Small intestine (tissue), 7 donors: ENCODE results near the gene DHX16. TPM values are rescaled to one million over a fixed set of nuclear protein-coding genes. Genes with fewer than 3 reads are reported as not detected.
A peak's percentile ranks its signal among the peaks of the same experiment; 100 is the strongest.

Source experiments
- DNase-seq, 2 donors: peaks; one replicate each; pipeline versions ENCODE4 v3.0.0 to v3.0.0-alpha.2; 2013
- FAIRE-seq: peaks from 2 replicates; lab custom pipeline; 2012; peaks lifted over from hg19 to GRCh38; lab: Jason Lieb, UNC
- H3K27ac ChIP-seq, 3 donors: one replicate each; pipeline ENCODE4 v1.5.1; 2013; ENCODE audit warnings: low read length in 2 of 3, mild to moderate bottlenecking in 2 of 3, control low read depth in 1 of 3, inconsistent platforms in 1 of 3, low read depth in 1 of 3, moderate library complexity in 1 of 3
- H3K27me3 ChIP-seq, 3 donors: one replicate each; pipeline ENCODE4 v1.6.1; 2013; ENCODE audit warnings: low read length in 3 of 3, inconsistent platforms in 1 of 3; ENCODE audit not compliant: control insufficient read depth in 3 of 3, insufficient read depth in 3 of 3
- H3K36me3 ChIP-seq, 3 donors: one replicate each; pipeline ENCODE4 v1.6.1; 2013; ENCODE audit warnings: low read length in 3 of 3, inconsistent platforms in 1 of 3, low read depth in 1 of 3, mild to moderate bottlenecking in 1 of 3, moderate library complexity in 1 of 3; ENCODE audit not compliant: control insufficient read depth in 3 of 3, insufficient read depth in 2 of 3
- H3K4me1 ChIP-seq, 3 donors: one replicate each; pipeline ENCODE4 v1.6.1; 2013; ENCODE audit warnings: low read length in 2 of 3, inconsistent platforms in 1 of 3, low read depth in 1 of 3, mild to moderate bottlenecking in 1 of 3, moderate library complexity in 1 of 3; ENCODE audit not compliant: control insufficient read depth in 3 of 3, insufficient read depth in 2 of 3
- H3K4me3 ChIP-seq, 3 donors: one replicate each; pipeline ENCODE4 v1.5.1; 2013; ENCODE audit warnings: low read length in 3 of 3, control low read depth in 1 of 3, inconsistent platforms in 1 of 3, low read depth in 1 of 3, mild to moderate bottlenecking in 1 of 3, moderate library complexity in 1 of 3
- H3K9me3 ChIP-seq, 2 donors: one replicate each; pipeline ENCODE4 v1.6.1; 2013; ENCODE audit warnings: low read depth in 1 of 2, low read length in 1 of 2; ENCODE audit not compliant: control insufficient read depth in 2 of 2, insufficient read depth in 1 of 2
- WGBS, 3 donors: extraction: QIAGEN DNeasy Blood & Tissue Kit; methylation state at CpG; one replicate each; pipeline ENCODE4 v1.1.7; 2013; 5-methylcytosine and 5-hydroxymethylcytosine counted together
- polyA plus RNA-seq, 4 donors: library from polyadenylated mRNA; stranded (reverse) in 3 of 4; unstranded in 1 of 4; fragments of 200-250 nt in 3 of 4; fragments of 120-200 nt in 1 of 4; gene quantifications; one replicate each; pipeline versions ENCODE4 v1.2.1 to v1.2.3, GENCODE V29; 2013
- donor health status: healthy with polysubstance abuse.
- donor health status: control.
- donor health status: control.
- donor health status: Bipolar disorder and iron deficiency.
- donor health status: healthy.

DHX16 gene
- polyA plus RNA-seq, 4 donors, result 27.5 to 82.5 (median 51.4) TPM

- peaks cover 0 to 26% (median 4%) of the 10 kb centered on the region in 3 donors for H3K4me1 ChIP-seq
These were observed 12.6 kb upstream of the DHX16 start for GRCh38 chr6:30685157-30686008.

GRCh38 chr6:30684386-30685156 is 11.8 kb upstream of the DHX16 start:
- peaks cover 0 to 18% (median 0%) of the 10 kb centered on the region in 3 donors for H3K27me3 ChIP-seq
- no peaks in the 10 kb centered on the region for H3K9me3 ChIP-seq
- H3K4me1 ChIP-seq, result peaks cover 0 to 26% (median 4%) of the 10 kb centered on the region in 3 donors
- FAIRE-seq (no peak), DNase-seq (peak in 1 of 2 donors; percentile 42)
- H3K36me3 ChIP-seq, result peaks cover 0 to 27% (median 0%) of the 10 kb centered on the region in 3 donors
- peak overlapping the region; percentile 61 to 85 (median 81) for H3K4me3 ChIP-seq
- WGBS, 3 donors, result 36 to 71% (median 52%) methylated on average over 13 to 21 of the region's 21 CpGs
- H3K27ac ChIP-seq, result peak overlapping the region; percentile 27 to 94 (median 52)

More at GRCh38 chr6:30685157-30686008, 12.6 kb upstream of the DHX16 start:
- DNase-seq (no peak), FAIRE-seq (no peak)
- Histone ChIP-seq H3K27me3 (peaks cover 0 to 18% (median 0%) of the 10 kb centered on the region in 3 donors), H3K9me3 (no peaks in the 10 kb centered on the region), H3K4me3 (peak overlapping the region; percentile 61 to 85 (median 81)), H3K36me3 (peaks cover 0 to 19% (median 0%) of the 10 kb centered on the region in 3 donors), H3K27ac (peak overlapping the region; percentile 39 to 89 (median 65))
- 41 to 74% (median 59%) methylated on average over 29 of the region's 29 CpGs for WGBS, 3 donors

GRCh38 chr6:30683980-30684338 is 11.2 kb upstream of the DHX16 start:
- Histone ChIP-seq H3K27me3 (peaks cover 0 to 18% (median 0%) of the 10 kb centered on the region in 3 donors), H3K9me3 (no peaks in the 10 kb centered on the region), H3K4me1 (peaks cover 0 to 28% (median 0%) of the 10 kb centered on the region in 3 donors), H3K4me3 (peak overlapping the region; percentile 37 to 81 (median 61)), H3K27ac (peak overlapping the region; percentile 5 to 94 (median 52)), H3K36me3 (peaks cover 0 to 27% (median 0%) of the 10 kb centered on the region in 3 donors)
- WGBS, 3 donors, result 28 to 68% (median 59%) methylated on average over 2 of the region's 2 CpGs
- DNase-seq (no peak), FAIRE-seq (no peak)

- Histone ChIP-seq H3K27me3 (peaks cover 0 to 18% (median 0%) of the 10 kb centered on the region in 3 donors), H3K9me3 (no peaks in the 10 kb centered on the region), H3K4me1 (peaks cover 0 to 28% (median 0%) of the 10 kb centered on the region in 3 donors), H3K36me3 (peaks cover 0 to 32% (median 0%) of the 10 kb centered on the region in 3 donors), H3K27ac (peak overlapping the region; percentile 36 to 94 (median 38)), H3K4me3 (peak overlapping the region; percentile 37 to 81 (median 61))
- no peak for FAIRE-seq
- DNase-seq, result no peak
- 21 to 58% (median 53%) methylated on average over 7 of the region's 7 CpGs for WGBS, 3 donors
These were observed 10.6 kb upstream of the DHX16 start for GRCh38 chr6:30683183-30683979.

- 24 to 68% (median 41%) methylated on average over 11 of the region's 11 CpGs for WGBS, 3 donors
- FAIRE-seq (no peak), DNase-seq (peak; percentile 37 to 75)
- H3K27ac ChIP-seq, result peak overlapping the region; percentile 36 to 94 (median 38)
- no peaks in the 10 kb centered on the region for H3K9me3 ChIP-seq
- peaks cover 0 to 14% (median 0%) of the 10 kb centered on the region in 3 donors for H3K27me3 ChIP-seq
- peaks cover 0 to 40% (median 3%) of the 10 kb centered on the region in 3 donors for H3K36me3 ChIP-seq
- H3K4me3 ChIP-seq, result peak overlapping the region; percentile 37 to 81 (median 61)
- peaks cover 0 to 19% (median 0%) of the 10 kb centered on the region in 3 donors for H3K4me1 ChIP-seq
These were observed 9.6 kb upstream of the DHX16 start for GRCh38 chr6:30682143-30683117.

- Histone ChIP-seq H3K4me3 (peak overlapping the region in 2 of 3 donors; percentile 37 to 42), H3K36me3 (peaks cover 0 to 44% (median 8%) of the 10 kb centered on the region in 3 donors), H3K9me3 (no peaks in the 10 kb centered on the region), H3K27me3 (peaks cover 0 to 8% (median 0%) of the 10 kb centered on the region in 3 donors), H3K27ac (peak overlapping the region; percentile 1 to 94 (median 36)), H3K4me1 (peaks cover 0 to 17% (median 0%) of the 10 kb centered on the region in 3 donors)
- DNase-seq, result no peak
- no peak for FAIRE-seq
- 42 to 86% (median 52%) methylated on average over 4 of the region's 4 CpGs for WGBS, 3 donors
These were observed 8.9 kb upstream of the DHX16 start for GRCh38 chr6:30681766-30682142.
